ENCODE measurements around the gene TTC8.
"Not testable (repeated sequence)": the region's sequence is repeated elsewhere in the genome, so short reads cannot be mapped to it uniquely, and the experiment has no call there.

Gene TTC8

GRCh38 chr14:88825078-88825458 lies 617 bp downstream of the TTC8 start:
- DNase-seq (ENCODE audit: low spot score): no peak

- DNase-seq (ENCODE audit: low spot score): no peak
Measured at GRCh38 chr14:88825503-88825902, 1.1 kb downstream of the TTC8 start.

GRCh38 chr14:88829188-88829587 lies 4.7 kb downstream of the TTC8 start:
- DNase-seq (ENCODE audit: low spot score): no peak

- DNase-seq (ENCODE audit: low spot score): no peak
Measured at GRCh38 chr14:88829685-88830302, 5.3 kb downstream of the TTC8 start.

DNA sequence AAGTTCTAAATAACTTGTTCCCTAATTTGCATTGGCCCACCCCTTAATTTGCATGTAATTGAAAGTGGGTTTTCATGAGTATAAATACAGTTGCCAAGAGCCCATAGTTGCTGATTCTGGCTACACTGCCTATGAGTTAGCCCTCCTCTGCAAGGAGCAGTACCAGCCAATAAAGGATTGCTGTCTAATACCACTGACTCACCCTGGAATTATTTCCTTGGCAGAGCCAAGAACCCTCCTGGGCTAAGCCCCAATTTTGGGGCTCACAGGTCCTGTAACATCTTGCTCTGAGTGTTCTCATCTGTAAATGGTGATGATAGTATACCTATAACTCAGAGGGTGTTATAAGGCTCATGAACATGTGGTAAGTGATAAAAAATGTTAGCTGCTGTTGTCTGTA lies 6.8 kb downstream of the TTC8 start:
- no peak for DNase-seq (ENCODE audit: low spot score)

DNA sequence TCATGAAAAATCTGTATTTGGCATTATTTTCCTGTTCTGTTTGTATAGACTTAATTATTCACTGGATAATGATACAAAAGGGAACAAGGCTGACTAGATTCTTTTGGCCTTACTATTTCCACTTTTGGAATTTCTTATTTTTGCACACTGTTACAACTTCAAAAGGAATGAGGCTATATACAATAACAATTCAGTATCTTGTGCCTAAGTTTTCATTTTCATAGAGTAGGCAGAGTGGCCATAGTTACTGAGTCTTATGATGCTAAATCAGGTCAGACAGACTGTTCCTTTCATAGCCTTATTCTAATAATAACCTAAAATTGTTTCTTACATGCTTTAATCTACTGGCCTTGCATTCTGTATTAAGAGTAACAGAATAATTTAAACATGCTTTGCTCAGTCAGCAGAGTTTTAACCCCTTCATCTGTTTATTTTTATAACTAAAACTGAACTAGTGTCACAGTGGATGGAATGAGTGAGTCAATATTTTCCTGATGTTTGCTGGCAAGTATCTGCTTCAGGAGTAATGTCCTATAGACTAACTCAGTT lies 10.5 kb downstream of the TTC8 start:
- no peak for DNase-seq (ENCODE audit: low spot score)

- DNase-seq (ENCODE audit: low spot score): no peak
Measured at GRCh38 chr14:88835661-88836060, 11.2 kb downstream of the TTC8 start.

- DNase-seq (ENCODE audit: low spot score): no peak
Measured at GRCh38 chr14:88837495-88837894, 13.0 kb downstream of the TTC8 start.

DNA sequence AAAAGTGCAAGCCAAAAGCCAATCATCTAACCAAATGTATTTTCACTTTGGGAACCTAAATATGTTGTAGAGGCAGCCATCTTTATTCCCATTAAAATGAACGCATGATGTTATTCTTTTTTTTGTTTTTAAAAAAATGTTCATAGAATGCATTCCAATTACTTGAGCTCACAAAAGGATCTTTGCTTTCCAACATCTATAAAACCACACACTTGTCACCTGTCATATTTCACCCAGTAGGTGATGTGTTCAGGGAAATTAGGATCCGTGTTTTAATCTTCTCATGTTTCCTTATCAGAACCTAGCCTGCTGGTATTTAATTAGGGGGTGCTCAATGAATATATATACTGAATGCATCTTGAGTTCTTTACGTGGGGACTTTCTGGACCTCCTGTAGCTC lies 13.6 kb downstream of the TTC8 start:
- no peak for DNase-seq (ENCODE audit: low spot score)

DNA sequence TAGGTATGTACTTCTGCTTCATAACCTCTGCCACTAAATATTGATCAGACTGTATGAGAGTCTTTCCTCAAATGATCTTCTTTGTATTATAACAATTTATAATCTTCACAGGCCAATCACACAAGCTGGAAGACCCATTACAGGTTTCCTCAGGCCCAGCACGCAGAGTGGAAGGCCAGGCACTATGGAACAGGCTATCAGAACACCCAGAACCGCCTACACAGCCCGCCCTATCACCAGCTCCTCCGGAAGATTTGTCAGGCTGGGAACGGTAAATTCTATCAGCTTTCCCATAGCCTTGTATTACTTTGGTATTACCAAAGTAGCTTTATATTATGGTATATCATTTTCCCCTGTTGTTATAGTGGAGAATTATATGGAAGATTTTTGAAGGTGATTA lies 16.5 kb downstream of the TTC8 start:
- DNase-seq (ENCODE audit: low spot score): no peak

DNA sequence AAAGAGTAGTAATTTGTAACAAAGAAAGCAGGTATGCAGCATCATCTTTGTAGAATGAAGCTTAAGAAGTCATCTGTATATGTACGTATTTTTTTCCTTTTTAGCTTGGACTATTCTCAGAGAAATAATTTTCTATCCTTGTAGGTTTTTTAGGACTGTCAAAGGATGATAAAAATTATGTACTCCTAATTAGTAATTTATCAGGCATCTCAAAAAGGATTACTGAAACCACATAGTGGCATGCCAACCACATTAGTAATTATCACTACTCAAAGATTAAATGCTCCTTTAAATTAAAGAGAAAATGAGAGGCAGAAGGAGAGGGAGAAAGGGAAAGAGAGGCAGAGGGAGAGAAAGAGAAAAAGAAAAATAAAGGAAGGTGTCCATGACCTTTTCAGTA lies 17.3 kb downstream of the TTC8 start:
- no peak for DNase-seq (ENCODE audit: low spot score)

DNA sequence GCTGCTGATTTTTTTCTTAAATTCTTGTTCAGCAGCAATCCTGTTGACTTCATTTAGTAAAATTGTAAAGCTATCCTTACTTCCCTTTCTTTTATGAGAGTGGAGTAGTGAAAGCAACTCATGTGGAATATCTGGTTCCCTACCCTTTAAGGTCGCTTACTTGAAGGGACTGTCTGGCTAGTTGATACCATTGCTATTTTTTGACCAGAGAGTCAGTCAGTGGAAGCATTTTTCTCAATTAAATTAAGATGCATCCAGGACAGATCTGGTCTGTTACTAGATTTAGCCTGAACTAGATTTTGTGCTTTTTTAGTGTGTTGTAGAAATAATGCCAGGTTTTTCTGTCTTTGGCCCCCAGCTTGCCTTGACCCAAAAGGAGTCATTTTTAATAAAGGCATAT lies 18.0 kb downstream of the TTC8 start:
- DNase-seq (ENCODE audit: low spot score): no peak

DNA sequence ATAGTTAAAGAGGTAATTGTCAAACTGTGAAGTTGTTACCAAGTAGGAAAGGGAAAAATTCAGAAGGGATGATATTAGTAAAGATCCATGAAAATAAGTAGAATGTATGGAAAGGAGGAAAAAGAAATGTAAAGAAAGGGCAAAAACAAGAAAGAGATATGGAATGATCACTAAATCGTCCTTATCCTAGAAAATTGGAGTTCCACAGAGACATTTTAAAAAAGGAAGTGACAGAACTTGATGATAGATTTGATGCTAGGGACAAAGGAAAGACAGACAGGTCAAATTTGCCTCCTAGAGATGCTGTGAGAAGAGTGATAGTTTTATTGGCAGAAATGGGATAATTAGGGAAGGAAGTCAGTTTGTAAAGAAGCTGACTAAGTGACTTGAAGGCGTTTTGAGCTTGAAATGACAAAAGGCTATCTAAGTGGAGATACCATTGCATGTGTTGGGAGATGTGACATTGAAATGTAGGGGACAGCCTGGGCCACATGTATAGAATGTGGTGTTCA lies 20.6 kb downstream of the TTC8 start:
- DNase-seq (ENCODE audit: low spot score): no peak

DNA sequence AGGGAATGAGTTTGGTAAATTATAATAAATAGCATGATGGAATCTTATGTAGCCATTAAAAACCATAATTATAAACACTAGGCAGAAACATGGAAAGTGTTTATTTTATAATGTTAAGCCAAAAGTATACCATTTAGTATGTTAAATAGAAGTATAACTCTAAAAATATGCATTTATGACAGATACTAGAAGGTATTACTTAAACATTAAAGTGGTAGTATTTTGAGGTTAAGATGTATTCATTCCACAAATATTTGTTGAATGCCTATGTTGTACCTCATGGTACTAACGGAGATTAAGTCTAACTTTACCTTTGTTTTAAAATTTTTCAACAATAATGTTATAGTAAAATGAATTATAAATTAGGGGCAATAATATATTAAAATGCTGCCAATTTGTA lies 24.1 kb downstream of the TTC8 start:
- DNase-seq (ENCODE audit: low spot score): no peak

- no peak for DNase-seq (ENCODE audit: low spot score)
Measured at GRCh38 chr14:88849716-88850115, 25.3 kb downstream of the TTC8 start.

- no peak for DNase-seq (ENCODE audit: low spot score)
Measured at GRCh38 chr14:88851587-88851986, 27.1 kb downstream of the TTC8 start.

DNA sequence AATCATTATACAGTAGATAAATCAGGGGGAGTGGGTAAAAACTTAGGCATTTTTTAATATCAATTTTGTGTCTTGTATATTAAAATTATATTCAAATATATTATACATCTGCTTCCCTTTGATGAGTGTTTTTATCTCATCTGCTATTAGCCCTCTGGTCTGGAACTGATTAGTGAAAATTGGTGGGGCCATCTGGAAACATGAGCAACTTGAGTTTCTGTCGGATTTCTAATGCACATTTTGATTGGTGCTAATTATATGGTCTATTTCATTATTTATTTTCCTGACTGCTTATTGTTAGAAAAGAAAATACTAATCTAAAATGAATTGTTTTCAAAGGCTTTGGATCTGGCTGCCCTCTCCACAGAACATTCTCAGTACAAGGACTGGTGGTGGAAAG lies 28.2 kb downstream of the TTC8 start:
- DNase-seq (ENCODE audit: low spot score): no peak

DNA sequence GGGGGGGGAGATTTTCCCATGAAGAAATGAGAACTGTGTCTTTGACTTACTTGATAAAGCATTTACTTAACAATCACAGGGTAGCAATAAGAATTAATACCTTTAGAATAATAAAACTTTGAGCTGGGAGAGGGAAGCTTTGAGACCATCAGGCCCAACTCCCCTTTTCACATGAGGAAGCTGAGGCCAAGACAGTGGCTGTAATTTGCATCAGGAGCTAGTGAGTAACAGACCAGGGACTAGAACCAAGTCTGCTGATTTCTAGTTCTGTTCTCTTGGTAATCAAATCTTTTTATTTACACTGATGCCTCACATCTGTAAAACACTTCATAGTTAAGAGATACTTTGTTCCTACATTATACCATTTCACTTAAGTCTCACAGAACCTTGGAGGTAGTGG lies 28.7 kb downstream of the TTC8 start:
- DNase-seq (ENCODE audit: low spot score): no peak

DNA sequence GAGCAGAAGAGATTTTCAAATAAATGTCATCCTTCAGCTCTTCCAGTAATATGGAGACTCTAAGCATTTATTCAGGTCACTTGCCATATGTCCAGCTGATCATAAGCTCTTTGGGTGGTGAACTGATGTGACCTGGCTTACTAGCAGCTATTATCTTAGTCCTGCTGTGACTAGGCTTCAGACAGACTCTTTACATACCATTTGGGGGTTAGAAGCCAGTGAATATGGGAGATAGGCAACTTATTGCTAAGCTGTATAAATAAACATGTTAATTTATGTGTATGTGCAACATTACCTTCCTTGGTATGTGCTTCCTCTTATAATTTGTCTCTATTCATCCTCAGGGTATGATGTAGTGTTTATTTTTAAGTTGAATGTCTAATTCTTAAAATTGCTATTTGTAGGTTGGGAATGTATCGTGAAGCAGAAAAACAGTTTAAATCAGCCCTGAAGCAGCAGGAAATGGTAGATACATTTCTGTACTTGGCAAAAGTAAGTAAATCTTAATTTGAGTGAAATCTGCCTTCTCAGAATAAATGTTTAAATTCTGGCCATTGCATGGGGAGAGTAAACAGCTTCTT lies 32.4 kb downstream of the TTC8 start:
- no peak for DNase-seq (ENCODE audit: low spot score)

DNA sequence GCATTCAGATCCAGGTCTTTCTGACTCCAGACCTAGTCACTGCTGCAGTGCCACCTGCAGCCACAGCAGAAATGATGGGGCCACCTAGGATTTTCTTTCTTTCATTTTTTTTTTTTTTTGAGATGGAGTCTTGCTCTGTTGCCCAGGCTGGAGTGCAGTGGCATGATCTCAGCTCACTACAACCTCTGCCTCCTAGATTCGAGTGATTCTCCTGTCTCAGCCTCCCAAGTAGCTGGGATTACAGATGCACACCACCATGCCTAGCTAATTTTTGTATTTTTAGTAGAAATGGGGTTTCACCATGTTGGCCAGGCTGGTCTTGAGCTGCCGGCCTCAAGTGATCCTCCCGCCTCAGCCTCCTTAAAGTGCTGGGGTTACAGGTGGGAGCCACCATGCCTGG lies 33.4 kb downstream of the TTC8 start:
- DNase-seq (ENCODE audit: low spot score): not testable (repeated sequence)

DNA sequence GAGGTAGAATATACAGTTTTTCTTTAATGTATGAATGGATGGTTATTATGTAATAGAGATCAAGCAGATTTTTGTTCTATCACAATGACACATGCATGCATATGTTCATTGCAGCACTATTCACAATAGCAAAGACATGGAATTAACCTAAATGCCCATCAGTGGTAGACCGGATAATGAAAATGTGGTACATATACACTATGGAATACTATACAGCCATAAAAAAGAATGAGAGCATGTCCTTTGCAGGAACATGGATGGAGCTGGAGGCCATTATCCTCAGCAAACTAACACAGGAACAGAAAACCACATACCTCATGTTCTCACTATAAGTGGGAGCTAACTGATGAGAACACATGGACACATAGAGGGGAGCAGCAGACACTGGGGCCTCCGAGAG lies 34.7 kb downstream of the TTC8 start:
- not testable (repeated sequence) for DNase-seq (ENCODE audit: low spot score)

GRCh38 chr14:88863167-88863566 lies 38.7 kb downstream of the TTC8 start:
- DNase-seq (ENCODE audit: low spot score): no peak

- no peak for DNase-seq (ENCODE audit: low spot score)
Measured at GRCh38 chr14:88864198-88864597, 39.7 kb downstream of the TTC8 start.

DNA sequence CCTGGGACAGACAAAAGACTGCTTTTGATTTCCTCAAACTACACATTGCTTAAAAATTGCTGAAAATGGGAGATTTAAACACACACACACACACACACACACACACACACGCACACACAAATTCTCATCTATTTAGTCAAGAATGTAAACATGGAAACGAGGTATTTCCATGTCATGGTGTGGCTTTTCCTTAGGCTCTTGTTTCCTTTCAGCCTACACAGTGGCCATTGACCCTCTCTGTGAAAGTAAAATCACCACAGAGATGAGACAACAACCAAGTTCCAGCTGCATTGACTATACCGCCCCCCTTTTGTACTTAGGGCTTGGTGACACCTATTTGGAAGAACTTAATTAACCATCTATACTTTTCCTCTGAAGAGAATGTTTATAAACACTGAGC lies 41.9 kb downstream of the TTC8 start:
- no peak for DNase-seq (ENCODE audit: low spot score)
